Endodermal cell (in vitro differentiated cells): ENCODE data around the gene TRAIP. TPM values are rescaled to one million over a fixed set of nuclear protein-coding genes. Genes with fewer than 3 reads are reported as not detected.

ENCODE experiments used
- DNase-seq: peaks from one replicate; pipeline ENCODE4 v3.0.0-alpha.2; 2017
- H3K27ac ChIP-seq: 2 replicates; pipeline ENCODE4 v1.5.1; 2013; ENCODE audit warnings: mild to moderate bottlenecking, low read depth, low read length, moderate library complexity
- H3K27me3 ChIP-seq: 2 replicates; pipeline ENCODE4 v1.6.1; 2013; ENCODE audit warnings: mild to moderate bottlenecking, low read length, moderate library complexity; ENCODE audit not compliant: insufficient read depth, control insufficient read depth, poor library complexity, severe bottlenecking
- H3K36me3 ChIP-seq: 2 replicates; pipeline ENCODE4 v1.7.0; 2013; ENCODE audit warnings: mild to moderate bottlenecking, low read length, moderate library complexity; ENCODE audit not compliant: control insufficient read depth, insufficient read depth
- H3K4me1 ChIP-seq: one replicate; pipeline ENCODE4 v1.7.0; 2013; ENCODE audit warnings: low read length; ENCODE audit not compliant: control insufficient read depth, insufficient read depth
- H3K4me3 ChIP-seq: 2 replicates; pipeline ENCODE4 v1.5.1; 2013; ENCODE audit warnings: mild to moderate bottlenecking, low read length, moderate library complexity
- H3K9ac ChIP-seq: 2 replicates; pipeline ENCODE4 v1.6.1; 2013; ENCODE audit warnings: mild to moderate bottlenecking, low read length, moderate library complexity; ENCODE audit not compliant: poor library complexity, severe bottlenecking; ENCODE audit errors: extremely low read depth
- H3K9me3 ChIP-seq: 2 replicates; pipeline ENCODE4 v1.6.1; 2013; ENCODE audit warnings: mild to moderate bottlenecking, low read length, moderate library complexity; ENCODE audit not compliant: control insufficient read depth
- H3K27ac Mint-ChIP-seq: 2 replicates; pipeline ENCODE4 v1.8.0; 2020; ENCODE audit warnings: mixed read lengths
- H3K27me3 Mint-ChIP-seq: 2 replicates; pipeline ENCODE4 v1.8.0; 2021; ENCODE audit warnings: mild to moderate bottlenecking, mixed read lengths; ENCODE audit not compliant: insufficient read depth
- H3K36me3 Mint-ChIP-seq: 2 replicates; pipeline ENCODE4 v1.8.0; 2020; ENCODE audit warnings: low read depth, mixed read lengths
- H3K4me1 Mint-ChIP-seq: 2 replicates; pipeline ENCODE4 v1.8.0; 2020; ENCODE audit warnings: mixed read lengths
- H3K4me3 Mint-ChIP-seq: 2 replicates; pipeline ENCODE4 v1.8.0; 2020; ENCODE audit warnings: mild to moderate bottlenecking, moderate library complexity, mixed read lengths
- H3K9me3 Mint-ChIP-seq: 2 replicates; pipeline ENCODE4 v1.8.0; 2020; ENCODE audit warnings: mild to moderate bottlenecking, mixed read lengths
- CTCF ChIP-seq: fragments of 200-600 bp; sonication (generic); conservative IDR thresholded peaks from 2 replicates; pipeline ENCODE4 v1.5.0; 2021; ENCODE audit warnings: antibody characterized with exemption, mild to moderate bottlenecking
- WGBS, 2 experiments: methylation state at CpG; one replicate each; pipeline versions ENCODE4 v1.1.5 to v1.1.7; 2013; ENCODE audit warnings: missing lambda C conversion rate in 2 of 2, mixed read lengths in 1 of 2; ENCODE audit not compliant: insufficient coverage in 1 of 2, insufficient read length in 1 of 2; 5-methylcytosine and 5-hydroxymethylcytosine counted together
- total RNA-seq, 2 donors: library from RNA; stranded (reverse); fragmentation: NEBNext Ultra II Directional in 1 of 2; extraction: Animal tissue kit (Norgen Biotek cat#: 25700) in 1 of 2; gene quantifications; 2 replicates in 1 of 2; 3 replicates in 1 of 2; pipeline ENCODE4 v1.2.1, GENCODE V29; 2021

TRAIP gene
- total RNA-seq, 2 donors from 2014 or later = 22.3 to 32.8 TPM

DNA sequence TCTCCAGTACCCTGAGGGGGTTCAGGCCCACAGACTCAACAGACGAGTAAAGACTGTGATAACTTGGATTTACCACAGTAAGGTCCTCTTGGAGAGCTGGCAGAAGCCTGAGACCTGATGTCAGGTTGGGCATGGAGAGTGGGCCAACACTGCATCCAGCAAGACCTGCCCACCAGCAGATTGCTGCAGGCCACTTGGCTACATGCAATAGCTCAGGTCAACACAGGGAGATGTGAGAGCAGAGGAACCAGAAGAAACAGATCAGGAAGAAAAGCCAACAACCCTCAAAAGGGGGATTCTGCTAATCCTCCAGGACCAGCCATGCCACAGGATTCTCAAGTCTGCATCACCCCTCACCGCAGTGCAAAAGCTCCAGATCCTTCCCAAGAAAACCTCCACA is 68.3 kb downstream of the TRAIP start:
- Histone ChIP-seq H3K4me3 (no peak overlapping the region), H3K9me3 (no peaks in the 10 kb centered on the region), H3K36me3 (peaks cover 9% of the 10 kb centered on the region), H3K9ac (no peak overlapping the region), H3K27ac (no peak overlapping the region), H3K27me3 (no peaks in the 10 kb centered on the region), H3K4me1 (no peaks in the 10 kb centered on the region)
- peaks cover 4% of the 10 kb centered on the region for H3K4me1 Mint-ChIP-seq
- 93 to 100% methylated on average over 1 to 2 of the region's 2 CpGs for WGBS, 2 experiments
- H3K27ac Mint-ChIP-seq = no peak overlapping the region
- TF ChIP-seq CTCF = no peak
- DNase-seq = no peak
- no peak overlapping the region for H3K4me3 Mint-ChIP-seq
- peaks cover 8% of the 10 kb centered on the region for H3K27me3 Mint-ChIP-seq
- H3K9me3 Mint-ChIP-seq = no peaks in the 10 kb centered on the region
- peaks cover 10% of the 10 kb centered on the region for H3K36me3 Mint-ChIP-seq

- H3K36me3 Mint-ChIP-seq = peaks cover 10% of the 10 kb centered on the region
- H3K4me3 ChIP-seq = no peak overlapping the region
- H3K27ac ChIP-seq = no peak overlapping the region
- H3K27me3 Mint-ChIP-seq = peaks cover 6% of the 10 kb centered on the region
- no peak overlapping the region for H3K4me3 Mint-ChIP-seq
- no peaks in the 10 kb centered on the region for H3K9me3 Mint-ChIP-seq
- peaks cover 4% of the 10 kb centered on the region for H3K4me1 Mint-ChIP-seq
- no peak for TF ChIP-seq CTCF
- H3K9me3 ChIP-seq = no peaks in the 10 kb centered on the region
- DNase-seq = no peak
- no peak overlapping the region for H3K27ac Mint-ChIP-seq
- no peak overlapping the region for H3K9ac ChIP-seq
- peaks cover 11% of the 10 kb centered on the region for H3K36me3 ChIP-seq
- no peaks in the 10 kb centered on the region for H3K4me1 ChIP-seq
- 92% methylated on average over 5 of the region's 5 CpGs for WGBS, 2 experiments
- no peaks in the 10 kb centered on the region for H3K27me3 ChIP-seq
These were observed 68.8 kb downstream of the TRAIP start for GRCh38 chr3:49787536-49787935.

DNA sequence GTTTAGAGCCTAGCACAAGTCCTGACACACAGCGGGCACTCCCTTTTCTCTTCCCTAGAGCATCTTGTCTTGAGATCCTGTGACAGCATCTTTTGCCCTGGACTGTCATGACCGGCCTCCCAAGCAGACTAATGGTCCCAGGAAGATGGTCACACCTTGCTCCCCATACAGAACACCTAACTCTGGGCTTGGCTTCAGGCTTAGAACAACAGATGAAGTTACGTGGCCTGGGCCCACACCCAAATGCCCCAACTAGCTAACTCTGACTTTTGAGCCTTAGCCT is 69.2 kb downstream of the TRAIP start:
- Histone ChIP-seq H3K4me3 (peak overlapping the region; percentile 91), H3K9me3 (no peaks in the 10 kb centered on the region), H3K9ac (peak overlapping the region; percentile 69), H3K4me1 (no peaks in the 10 kb centered on the region), H3K27ac (peak overlapping the region; percentile 70), H3K27me3 (no peaks in the 10 kb centered on the region), H3K36me3 (peaks cover 15% of the 10 kb centered on the region)
- no peak for TF ChIP-seq CTCF
- peak overlapping the region; percentile 81 for H3K4me3 Mint-ChIP-seq
- no peaks in the 10 kb centered on the region for H3K9me3 Mint-ChIP-seq
- H3K4me1 Mint-ChIP-seq = peaks cover 4% of the 10 kb centered on the region
- 93 to 100% methylated on average over 2 to 3 of the region's 3 CpGs for WGBS, 2 experiments
- no peak for DNase-seq
- peak overlapping the region; percentile 94 for H3K27ac Mint-ChIP-seq
- H3K36me3 Mint-ChIP-seq = peaks cover 14% of the 10 kb centered on the region
- peaks cover 5% of the 10 kb centered on the region for H3K27me3 Mint-ChIP-seq
